HG03558 (cell line): ENCODE data around the gene EP400.
A peak's percentile ranks its signal among the peaks of the same experiment; 100 is the strongest.
"Not testable (repeated sequence)": the region's sequence is repeated elsewhere in the genome, so short reads cannot be mapped to it uniquely, and the experiment has no call there.

Experiments
- ATAC-seq: cut with Tn5 transposase; IDR thresholded peaks from one replicate; pipeline ENCODE4 v1.9.1; 2021; ENCODE audit warnings: moderate number of reproducible peaks; ENCODE audit not compliant: unreplicated experiment; ENCODE audit errors: extremely low read depth

EP400 gene

DNA sequence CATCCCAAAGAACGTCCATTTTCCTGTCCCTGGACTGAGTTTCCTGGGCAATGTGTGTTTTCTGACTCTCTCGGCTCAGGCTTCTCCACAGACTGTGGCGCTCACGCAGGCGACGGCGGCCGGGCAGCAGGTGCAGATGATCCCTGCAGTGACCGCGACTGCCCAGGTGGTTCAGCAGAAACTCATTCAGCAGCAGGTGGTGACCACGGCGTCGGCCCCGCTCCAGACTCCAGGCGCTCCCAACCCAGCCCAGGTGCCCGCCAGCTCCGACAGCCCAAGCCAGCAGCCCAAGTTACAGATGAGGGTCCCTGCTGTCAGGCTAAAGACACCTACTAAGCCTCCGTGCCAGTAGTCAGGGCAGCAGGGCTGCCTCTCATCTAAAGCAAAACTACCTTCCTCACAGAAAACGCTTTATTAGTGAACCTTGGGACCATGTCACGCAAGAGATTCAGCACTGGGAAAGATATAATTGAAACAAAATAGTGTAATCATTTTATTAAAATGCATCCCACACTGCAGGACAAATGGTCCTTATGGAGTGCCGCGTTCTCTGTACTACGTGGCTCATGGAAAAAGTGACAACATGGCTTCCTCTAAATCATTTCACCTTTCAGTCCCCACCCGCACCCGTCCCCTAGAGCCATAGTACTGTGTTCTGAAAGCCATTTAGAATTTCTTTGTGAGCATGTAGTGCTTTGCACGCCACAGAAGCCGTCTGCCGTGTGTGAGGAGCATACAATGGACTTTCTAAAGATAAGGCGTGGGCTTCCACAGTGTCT, 127.8 kb downstream of the EP400 start:
- no peak for ATAC-seq

DNA sequence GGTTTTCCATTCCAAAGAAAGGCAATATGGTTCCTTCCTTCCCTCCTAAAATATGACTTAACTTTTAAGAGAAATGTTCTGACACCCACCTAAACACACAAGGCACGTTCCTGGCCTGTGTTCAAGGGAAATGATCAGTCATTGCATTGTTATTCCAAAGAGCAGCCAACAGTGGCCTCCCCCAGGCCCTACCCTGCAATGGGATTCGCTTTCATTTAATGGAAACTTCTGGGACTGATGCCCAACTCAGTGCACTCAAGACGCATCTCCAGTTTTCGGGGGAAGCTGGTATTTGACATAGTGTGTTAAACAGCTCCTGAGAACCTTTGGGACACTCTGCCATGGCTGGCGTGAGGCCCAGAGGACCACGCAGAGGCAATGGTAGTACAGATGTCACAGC, 128.4 kb downstream of the EP400 start:
- ATAC-seq = no peak

DNA sequence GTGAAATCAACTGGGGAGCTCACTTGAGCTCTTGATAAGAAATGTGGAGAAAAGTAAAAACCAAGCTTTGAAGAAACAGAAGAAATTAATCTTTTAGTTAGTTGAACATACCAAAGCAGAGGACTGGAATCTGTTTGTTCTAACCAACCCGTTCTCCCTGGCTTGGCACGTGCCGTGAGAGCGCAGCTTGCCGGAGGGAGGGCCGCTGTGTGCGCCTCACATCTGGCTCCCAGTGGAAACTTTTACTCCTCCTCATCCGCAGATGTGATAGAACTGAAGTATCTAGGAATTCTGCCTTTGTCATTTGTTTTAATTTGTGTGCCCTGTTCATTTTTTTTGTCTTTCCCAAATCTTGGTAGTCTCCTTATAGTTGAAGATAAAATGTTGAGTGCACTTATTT, 129.5 kb downstream of the EP400 start:
- no peak for ATAC-seq

DNA sequence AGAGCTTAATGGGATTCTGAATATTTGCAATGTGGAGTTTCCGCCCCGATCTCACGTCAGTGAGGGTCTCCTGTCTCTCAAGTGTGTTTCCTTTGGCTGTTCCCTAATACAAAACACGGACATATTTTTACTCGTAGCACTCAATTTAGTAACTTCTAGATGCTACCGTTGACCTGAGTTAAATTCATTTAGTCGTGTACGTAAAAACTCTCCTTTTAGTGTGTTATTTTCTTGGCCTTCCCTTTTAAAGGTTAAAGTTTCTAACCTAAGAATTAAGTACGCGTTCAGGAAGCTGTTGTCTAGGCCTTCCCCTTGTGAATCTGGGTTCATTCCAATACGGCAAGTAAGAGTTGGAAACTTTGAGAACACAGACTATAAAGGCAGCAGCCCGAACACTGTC, 130.0 kb downstream of the EP400 start:
- ATAC-seq = no peak

DNA sequence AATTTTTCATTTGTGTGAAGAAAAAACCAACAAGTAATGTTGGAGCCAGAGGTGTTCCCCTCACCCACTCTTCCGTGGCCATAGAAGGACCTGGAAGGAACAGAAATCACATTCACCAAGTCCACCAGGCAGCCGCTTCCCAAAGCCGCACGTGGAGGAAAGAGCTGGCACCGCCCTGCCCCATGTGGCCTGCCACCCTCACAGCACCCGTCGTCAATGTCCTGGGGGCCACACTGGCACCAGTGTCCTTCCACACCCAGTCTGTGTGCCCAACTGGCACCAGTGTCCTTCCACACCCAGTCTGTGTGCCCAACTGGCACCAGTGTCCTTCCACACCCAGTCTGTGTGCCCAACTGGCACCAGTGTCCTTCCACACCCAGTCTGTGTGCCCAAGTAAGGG, 130.8 kb downstream of the EP400 start:
- ATAC-seq = not testable (repeated sequence)

DNA sequence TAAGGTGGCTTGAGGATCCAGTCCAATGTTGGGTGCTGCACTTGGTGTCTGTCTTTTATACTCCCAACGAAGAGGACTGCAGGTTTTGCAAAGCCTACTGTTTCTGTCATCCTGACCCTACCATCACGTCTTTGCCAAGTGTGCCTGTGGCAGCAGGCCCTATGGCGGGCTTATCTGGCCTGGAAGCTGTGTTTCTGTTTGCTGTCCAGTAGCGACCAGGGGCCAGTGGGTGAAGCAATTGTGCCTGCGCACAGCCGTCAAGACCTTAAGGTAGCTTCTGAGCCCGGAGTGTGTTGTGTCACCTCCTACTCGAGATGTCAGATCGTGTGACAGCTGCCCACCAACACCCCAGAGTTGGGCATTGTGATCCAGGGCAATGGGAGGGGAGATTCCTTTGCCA, 131.7 kb downstream of the EP400 start:
- ATAC-seq = no peak

DNA sequence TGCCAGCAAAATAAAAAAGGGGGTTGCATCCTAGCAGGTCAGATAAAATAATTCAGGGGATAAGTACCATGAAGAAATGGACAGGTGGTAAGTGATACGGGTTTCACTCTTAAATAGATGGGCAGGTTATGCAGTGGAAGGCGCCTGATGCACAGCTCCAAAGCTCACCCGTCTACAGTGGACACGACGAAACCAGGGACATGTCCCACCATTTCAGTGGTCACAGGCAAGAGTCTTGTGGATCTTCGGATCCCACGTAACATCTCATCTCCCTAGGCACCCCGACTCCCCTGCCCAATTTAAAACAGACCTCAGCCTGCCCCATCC, 133.8 kb downstream of the EP400 start:
- ATAC-seq = peak; percentile 4

DNA sequence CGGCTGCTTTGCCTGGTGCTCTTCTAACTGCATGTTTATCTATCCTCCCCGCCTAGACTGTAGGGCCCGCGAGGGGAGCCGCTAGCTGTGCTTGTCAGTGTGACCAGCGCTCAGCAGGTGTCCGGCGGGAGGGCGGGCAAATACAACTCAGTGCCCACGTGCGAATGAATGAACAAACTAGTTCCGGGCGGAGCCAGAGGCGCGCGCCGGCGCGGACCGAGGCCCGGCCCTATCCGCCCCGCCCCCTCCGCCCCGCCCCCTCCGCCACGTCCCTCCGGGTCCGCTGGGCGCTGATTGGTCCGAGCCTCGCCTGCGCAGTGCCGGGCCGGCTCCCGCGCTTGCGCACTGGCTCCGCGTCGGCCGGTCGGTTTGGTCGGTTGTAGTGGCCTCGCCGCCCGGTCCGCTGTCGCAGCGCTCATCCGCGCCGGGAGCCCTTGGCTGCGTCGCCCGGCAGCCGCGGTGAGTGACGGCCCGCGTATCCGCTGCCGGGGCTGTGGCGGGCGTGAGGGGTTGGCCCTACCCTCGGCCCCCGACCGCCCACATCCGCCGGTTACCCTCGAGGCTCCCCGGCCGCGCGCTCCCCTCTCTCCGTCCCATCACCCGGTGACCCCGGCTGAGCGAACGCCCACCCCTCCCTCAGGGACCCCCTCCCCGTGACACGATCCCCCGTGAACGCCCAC, 134.3 kb downstream of the EP400 start:
- peak; percentile 76 for ATAC-seq

DNA sequence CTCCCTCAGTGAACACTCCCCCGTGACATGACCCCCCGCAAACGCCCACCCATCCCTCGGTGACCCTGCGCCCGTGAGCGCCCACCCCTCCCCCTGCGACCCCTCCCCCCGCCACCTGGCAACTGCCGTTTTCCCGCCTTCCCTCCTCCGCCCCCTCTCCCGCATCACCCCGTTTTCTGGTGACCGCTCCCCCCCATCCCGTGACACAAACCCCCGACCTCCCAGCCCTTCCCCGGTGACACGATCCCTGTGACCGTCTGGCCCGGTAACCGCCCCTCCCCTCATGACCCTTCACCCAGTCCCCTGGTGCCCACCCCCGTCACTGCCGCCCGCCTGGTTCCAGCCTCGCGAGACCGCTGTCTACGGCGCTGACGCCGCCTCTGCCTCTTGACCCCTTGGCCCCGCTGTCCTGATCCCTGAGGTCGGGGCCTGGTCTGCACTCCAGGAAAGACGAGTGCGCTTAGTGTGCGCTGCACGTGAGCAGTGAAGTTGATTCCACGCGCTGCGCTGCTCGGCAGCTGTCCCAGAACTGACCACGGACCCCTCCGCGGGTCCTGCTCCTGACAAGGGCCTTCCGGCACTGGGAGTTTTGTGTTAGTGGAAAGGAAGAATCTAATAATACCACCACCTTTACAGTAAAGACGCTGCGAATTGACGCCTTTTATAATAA, 135.0 kb downstream of the EP400 start:
- no peak for ATAC-seq

DNA sequence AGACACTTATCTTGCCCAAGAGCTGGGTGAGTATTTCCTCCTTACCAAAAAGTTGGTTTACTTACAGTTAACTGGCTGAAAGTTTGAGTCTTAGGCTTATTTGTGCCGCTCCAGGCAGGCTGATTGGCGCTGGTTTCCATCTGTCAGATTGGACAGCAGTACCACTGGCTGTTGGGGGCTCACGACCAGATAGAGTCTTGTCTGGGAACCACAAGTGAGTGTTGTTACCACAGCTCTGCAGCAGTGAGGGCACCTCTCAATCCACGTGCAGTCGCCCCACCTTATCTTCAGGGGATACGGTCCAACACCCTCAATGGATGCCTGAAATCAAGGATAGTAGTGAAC, 135.5 kb downstream of the EP400 start:
- ATAC-seq = no peak

DNA sequence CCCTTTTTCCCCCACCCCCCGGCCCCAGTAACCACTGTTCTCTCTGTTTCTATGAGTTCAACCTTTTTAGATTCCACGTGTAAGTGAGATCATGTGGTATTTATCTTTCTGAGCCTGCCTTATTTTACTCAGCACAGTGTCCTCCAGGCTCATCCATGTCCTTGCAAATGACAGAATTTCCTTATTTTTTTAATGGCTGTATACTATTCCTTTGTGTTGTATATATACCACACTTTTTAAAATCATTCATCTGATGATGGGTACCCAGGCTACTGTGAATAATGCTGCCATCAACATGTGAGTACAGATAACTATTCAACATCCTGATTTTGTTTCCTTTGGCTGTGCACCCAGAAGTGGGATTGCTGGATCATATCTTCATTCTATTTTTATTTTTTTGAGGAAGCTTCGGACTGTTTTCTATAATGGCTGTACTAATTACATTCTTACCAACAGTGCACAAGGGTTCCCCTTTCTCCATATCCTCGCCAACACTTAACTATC, 139.7 kb downstream of the EP400 start:
- ATAC-seq = no peak

DNA sequence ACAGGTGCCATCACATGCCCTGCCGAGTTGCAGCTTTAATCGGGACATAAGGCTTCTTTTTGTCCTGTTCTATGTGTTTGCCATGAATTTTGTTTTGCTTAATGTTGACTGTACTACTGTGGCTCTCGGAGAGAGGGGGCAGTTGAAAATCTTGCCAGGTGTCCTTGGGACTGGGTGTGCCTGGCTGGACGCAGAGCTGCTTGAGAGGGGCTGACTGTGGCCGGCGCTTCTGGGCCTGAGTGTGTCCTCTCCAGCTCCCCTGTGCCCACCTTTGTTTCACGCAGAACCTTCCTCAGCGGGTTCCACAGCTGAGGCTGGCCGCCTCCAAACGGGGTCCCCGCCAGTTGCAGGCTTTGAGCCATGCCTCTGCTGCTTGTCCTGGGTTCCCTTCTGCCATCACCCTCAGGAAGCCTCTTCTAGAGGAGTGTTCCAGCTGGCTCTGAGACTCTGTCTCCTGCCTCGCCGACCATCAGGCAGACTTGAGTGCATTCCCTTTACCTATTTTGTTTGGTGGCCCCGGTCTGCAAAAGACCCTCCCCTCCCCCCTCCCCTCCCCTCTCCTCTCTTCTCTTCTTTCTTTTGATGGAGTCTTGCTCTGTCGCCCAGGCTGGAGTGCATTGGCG, 144.6 kb downstream of the EP400 start:
- ATAC-seq = no peak

DNA sequence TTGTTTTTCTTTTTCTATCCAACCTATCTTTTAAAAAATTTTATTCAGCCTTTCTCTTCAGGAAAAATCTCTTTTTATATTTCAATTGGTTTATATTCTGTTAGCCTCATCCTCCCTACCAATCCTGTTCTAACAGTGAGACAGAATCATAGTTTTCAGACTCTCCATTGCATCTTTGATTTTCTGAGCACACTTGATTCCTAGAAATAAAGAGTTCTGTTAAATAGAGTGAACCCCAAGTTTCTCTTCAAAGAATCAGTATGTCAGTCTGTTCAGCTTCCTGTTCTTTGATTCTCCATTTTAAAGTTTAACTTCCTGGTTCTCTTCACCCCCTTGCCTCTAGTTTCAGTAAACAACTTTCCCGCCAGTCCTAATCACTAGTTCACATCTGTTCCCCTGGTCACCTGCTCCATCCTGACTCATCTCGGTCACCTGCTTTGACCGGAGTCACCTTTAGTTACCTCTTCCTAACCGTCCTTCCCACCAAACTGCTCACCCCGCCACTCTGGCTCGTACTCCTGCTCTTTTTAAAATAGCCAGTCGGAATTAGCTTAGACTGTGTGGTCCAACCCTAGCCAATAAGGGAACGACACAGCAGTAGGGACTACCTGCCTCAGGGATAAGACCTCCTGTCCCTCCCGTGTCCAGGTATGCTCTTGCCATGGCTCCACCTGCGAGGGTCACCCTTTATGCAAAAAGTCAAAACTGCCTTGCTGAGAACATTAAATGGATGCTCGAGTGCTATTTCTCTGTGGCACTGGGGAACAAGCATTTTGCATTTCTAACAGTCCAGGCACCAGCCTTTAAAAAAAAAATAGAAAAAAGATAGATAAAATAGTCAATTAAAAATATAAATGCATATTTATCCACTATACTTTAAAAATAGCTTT, 146.0 kb downstream of the EP400 start:
- no peak for ATAC-seq

DNA sequence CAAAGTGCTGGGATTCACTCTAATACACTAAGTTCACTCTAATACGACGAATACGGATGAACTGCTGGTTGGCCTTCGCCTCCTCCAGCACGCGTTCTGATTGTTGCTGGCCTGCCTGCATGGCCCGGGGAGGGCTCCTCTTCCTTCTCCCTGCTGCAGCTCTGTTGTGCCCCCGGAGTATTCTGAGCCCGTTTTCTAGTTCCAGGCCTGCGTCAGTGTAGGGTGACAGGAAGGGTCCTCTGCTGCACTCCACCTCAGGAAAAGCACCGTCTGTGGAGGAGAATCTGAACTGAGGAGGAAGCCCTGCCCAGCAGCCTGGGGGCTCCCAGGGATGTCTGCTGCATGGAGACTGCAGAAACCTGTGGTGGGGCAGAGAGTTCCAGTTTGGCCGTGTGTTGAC, 150.0 kb downstream of the EP400 start:
- ATAC-seq = no peak

DNA sequence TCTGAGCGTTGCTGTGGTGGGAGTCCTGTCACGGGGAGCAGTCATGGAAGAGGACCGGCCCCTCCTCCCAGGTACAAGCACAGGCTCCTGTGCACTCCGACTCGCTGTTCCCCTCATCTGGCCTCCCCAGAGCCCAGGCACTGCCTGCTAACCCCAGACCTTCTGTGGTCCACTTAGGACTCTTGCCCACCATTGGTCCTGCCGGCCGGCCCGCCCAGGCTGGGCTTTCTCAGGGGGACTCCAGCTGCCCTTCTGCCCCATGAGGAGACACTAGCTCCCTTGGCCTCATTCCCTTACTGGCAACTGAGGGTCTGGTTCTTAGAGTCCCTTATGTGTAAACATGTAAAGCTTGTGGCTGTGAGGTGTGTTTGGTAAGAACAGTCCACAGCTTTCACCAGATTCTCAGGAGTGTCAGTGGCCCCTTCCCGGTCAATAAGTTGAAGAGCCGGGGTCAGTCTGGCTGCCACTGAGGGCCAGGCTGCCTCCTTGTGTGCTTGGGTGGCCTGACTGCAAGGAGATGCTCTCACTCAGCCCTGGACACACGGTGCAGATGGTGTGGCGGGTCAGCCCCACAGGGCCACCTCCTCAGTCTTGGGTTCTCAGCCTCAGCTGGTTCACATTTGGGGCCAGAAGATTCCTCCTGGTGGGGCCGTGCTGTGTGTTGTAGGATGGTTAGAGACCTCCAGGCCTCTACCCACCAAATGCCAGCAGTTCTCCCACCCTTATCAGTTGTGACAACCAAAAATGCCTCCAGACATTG, 150.7 kb downstream of the EP400 start:
- no peak for ATAC-seq

DNA sequence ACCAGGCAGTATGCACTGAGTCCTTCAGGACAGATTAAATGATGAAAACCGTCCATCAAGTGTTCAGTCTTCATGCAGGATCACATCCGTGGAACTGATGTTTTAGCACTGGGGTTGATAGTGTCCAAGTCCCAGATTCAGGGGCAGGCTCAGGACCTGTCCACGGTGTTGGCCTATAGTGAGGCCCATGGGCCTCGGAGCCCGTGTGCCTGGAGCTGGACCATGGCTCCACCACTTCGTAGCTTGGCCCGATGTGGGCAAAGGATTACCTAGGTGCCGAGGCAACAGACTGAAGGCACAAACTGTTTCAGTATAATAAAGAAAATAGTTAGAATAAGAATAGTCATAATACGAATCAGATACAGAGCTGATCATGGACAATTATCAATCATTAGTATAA, 152.6 kb downstream of the EP400 start:
- ATAC-seq = no peak

DNA sequence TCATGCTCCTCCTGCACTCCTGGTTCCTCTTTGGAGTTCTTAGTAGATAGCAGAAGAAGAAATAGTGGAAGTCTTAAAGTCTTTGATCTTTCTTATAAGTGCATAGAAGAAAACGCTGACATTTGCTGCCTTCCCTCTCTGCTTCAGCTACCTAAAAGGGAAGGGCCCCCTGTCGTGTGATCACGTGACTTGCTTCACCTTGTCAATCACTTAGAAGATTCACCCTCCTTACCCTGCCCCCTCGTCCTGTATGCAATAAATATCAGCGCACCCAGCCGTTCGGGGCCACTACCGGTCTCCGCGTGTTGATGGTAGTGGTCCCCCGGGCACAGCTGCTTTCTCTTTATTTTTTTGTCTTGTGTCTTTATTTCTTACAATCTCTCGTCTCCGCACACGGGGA, 153.3 kb downstream of the EP400 start:
- ATAC-seq = not testable (repeated sequence)

DNA sequence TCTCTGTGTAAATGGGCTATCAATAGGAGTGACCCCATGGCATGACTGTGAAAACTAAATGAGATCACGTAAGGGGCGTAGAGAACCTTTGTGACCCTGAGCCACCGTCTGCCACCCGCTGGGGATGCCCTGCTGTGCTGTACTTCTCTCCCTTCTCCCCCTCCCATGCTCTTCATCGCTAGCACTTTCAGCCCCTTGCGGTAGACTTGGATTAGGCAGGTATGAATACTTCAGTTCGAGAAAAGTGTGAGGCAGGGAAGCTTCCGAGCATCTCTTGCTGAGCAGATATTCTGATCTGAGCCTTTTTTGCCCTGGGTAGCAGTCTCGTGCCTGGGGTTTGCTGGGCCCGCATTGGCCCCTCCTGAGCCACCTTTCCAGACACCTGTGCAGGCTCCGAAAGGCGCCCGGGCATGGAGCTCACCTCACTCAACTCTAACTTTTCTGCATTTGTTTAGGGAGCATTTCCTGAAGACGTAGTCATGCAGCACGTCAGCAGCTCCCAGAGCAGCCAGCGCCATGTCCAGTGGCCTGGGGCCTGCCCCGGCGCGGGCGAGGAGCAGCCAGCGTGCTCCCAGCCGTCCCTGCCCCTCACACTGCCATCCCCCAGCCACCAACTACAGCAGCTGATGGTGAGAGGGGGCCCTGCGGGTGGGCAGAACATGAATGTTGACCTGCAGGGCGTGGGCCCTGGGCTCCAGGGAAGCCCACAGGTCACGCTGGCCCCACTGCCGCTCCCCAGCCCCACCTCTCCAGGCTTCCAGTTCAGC, 154.0 kb downstream of the EP400 start:
- ATAC-seq = no peak

DNA sequence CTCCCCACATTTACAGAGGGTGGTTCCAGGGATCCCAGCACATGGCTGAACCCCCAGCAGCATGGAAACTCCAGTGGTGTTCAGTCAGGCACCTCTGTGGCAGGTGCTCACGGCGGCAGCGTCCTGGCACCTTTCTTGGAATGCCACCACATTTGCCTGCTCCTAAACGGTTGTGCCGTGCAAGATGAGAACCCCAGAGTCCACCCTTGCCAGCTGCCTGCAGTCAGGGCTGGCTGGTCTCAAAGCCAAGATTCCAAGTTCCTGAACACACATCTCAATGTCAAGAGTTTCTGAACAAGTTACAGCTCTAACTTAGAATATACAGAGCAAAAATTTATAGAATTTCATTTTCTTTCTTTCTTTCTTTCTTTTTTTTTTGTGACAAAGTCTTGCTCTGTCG, 155.7 kb downstream of the EP400 start:
- no peak for ATAC-seq
